HG03558 (cell line): Measurements from ENCODE around the gene CBY2.
"Not testable (repeated sequence)": the region's sequence is repeated elsewhere in the genome, so short reads cannot be mapped to it uniquely, and the experiment has no call there.

Source experiments
- ATAC-seq: cut with Tn5 transposase; IDR thresholded peaks from one replicate; pipeline ENCODE4 v1.9.1; 2021; ENCODE audit warnings: moderate number of reproducible peaks; ENCODE audit not compliant: unreplicated experiment; ENCODE audit errors: extremely low read depth

The CBY2 gene, protein sequence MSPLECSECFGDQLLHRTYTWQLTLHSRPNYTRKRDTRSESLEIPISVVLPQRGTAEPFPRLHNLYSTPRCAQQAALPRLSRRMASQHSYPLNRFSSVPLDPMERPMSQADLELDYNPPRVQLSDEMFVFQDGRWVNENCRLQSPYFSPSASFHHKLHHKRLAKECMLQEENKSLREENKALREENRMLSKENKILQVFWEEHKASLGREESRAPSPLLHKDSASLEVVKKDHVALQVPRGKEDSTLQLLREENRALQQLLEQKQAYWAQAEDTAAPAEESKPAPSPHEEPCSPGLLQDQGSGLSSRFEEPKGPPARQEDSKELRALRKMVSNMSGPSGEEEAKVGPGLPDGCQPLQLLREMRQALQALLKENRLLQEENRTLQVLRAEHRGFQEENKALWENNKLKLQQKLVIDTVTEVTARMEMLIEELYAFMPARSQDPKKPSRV

DNA sequence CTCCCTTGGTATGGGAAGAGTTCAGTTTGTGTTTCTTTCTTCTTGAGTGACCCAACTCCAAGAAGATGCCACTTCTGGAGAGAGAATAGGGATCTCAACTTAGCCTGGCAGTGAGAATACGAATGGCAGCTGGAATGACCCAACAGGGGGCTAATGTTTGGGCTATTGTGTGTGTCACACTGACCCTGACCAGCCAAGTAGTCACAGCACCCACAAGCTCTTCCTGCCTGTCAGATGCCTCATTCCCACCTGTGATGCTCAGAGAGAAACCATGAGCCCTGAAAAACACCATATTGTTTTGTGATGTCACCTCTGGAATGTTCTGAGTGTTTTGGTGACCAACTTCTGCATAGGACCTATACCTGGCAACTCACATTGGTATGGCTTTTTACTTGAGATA, at the start of gene CBY2:
Gene CBY2 (plus strand): TSS at position 233 of the 400 bp plus-strand sequence. CDS start 71 bp downstream, at position 304.
- ATAC-seq: no peak

DNA sequence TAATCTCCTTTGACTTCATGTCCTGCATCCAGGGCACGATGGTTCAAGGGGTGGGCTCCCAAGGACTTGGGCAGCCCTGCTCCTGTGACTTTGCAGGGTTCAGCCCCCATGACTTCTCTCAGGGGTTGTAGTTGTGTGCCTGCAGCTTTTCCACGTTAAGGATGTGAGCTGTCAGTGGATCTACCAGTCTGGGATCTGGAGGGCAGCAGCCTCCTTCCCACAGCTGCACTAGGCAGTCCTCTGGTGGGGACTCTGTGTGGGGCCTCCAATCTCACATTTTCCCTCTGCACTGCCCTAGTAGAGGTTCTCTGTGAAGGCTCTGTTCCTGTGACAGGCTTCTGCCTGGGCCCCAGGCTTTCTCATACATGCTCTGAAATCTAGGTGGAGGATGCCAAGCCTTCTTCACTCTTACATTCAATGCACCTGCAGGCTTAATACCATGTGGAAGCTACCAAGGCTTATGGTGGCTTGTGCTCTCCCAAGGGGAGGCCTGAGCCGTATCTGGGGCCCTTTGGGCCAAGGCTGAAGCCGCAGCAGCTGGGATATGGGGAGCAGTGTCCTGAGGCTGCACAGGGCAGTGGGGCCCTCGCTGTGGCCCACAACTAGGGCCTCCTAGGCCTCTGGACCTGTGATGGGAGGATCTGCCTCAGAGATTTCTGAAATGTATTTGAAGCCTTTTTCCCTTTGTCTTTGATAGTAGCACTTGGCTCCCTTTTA, 47.3 kb upstream of the CBY2 start:
- ATAC-seq: no peak

DNA sequence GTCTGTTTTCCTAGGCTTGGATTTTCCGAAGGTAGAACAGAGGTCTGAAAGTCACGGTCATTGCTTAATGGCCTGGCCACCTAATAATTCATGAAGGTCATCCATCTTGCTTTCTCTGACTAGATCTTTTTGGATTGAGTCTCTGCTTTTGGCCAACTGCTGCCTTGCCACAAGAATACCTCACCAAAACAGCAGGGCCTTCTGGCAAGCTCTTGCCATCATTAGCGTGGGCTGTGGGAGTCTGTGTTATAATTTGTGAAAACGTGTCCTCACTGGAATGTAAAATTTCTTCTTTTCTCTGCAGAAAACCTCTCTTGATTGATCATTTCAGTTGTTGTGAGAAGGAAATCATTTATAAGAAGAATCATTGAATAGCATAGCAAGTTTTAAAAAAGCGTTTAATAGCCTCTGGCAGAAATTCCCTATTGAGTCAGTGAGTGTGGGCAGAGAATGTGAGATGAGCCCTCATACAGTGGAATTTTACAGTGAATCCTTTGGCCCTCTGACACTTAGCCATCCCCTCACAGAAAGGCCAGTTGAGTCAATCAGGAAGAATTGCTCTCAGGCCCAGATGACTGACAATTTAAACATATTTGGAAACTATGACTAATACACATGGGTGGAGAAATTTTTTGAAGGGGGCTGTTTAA, 43.4 kb upstream of the CBY2 start:
- ATAC-seq: no peak

DNA sequence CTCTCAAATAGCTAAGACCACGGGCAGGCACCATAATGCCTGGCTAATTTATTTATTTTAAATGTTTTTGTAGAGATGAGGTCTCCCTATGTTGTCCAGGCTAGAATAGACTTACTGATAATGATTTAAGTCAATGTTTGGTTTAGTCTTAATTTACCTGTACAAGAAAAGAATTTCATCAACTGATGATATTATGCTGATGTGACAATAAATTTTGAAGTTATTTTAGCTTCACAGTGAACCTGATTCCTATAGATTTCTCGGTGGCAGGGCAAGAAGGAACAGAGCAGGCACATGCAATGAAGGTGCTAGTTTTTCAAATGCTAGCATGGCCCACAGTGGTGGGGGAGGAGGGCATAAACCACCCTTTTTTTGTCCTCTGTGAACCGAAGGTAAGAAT, 42.6 kb upstream of the CBY2 start:
- ATAC-seq: no peak

DNA sequence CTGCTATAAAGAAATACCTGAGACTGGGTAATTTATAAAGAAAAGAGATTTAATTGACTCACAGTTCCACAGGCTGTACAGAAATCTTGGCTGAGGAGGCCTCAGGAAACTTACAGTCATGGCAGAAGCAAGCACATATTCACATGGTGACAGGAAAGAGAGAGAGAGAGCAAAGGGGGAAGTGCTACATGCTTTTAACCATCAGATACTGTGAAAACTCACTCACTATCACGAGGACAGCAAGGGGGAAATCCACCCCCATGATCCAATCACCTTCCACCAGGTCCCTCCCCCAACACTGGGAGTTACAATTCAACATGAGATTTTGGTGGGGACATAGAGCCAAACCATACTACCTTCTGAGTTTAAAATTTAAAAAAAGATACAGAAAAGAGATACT, 41.7 kb upstream of the CBY2 start:
- ATAC-seq: not testable (repeated sequence)

DNA sequence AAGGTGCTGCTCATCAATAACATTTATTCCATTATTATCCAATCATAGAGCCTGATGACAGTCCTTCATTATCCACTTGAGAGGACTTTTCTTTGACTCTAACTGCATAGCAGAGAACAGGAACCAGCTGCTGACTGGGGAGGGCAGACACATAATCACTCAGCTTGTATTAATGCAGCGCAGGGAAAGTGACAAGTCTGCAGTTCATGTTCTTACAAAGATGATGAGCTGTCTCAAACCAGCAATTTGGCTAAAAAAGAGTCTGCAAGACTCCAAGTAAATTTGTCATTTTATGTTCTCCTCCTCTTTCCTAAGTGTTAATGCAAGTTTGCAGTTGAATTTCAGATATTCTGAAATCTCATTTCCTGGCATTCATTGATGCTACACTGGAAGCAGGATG, 40.0 kb upstream of the CBY2 start:
- no peak for ATAC-seq

DNA sequence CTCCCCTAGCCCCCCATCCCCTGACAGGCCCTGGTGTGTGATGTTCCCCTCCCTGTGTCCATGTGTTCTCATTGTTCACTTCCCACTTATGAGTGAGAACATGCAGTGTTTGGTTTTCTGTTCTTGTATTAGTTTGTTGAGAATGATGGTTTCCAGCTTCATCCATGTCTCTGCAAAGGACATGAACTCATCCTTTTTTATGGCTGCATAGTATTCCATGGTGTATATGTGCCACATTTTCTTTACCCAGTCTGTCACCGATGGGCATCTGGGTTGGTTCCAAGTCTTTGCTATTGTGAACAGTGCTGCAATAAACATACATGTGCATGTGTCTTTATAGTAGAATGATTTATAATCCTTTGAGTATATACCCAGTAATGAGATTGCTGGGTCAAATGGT, 39.2 kb upstream of the CBY2 start:
- ATAC-seq: not testable (repeated sequence)

DNA sequence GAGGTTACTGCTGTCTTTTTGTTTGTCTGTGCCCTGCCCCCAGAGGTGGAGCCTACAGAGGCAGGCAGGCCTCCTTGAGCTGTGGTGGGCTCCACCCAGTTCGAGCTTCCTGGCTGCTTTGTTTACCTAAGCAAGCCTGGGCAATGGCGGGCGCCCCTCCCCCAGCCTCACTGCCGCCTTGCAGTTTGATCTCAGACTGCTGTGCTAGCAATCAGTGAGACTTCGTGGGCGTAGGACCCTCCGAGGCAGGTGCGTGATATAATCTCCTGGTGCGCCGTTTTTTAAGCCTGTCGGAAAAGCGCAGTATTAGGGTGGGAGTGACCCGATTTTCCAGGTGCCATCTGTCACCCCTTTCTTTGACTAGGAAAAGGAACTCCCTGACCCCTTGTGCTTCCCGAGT, 32.5 kb upstream of the CBY2 start:
- ATAC-seq: not testable (repeated sequence)

DNA sequence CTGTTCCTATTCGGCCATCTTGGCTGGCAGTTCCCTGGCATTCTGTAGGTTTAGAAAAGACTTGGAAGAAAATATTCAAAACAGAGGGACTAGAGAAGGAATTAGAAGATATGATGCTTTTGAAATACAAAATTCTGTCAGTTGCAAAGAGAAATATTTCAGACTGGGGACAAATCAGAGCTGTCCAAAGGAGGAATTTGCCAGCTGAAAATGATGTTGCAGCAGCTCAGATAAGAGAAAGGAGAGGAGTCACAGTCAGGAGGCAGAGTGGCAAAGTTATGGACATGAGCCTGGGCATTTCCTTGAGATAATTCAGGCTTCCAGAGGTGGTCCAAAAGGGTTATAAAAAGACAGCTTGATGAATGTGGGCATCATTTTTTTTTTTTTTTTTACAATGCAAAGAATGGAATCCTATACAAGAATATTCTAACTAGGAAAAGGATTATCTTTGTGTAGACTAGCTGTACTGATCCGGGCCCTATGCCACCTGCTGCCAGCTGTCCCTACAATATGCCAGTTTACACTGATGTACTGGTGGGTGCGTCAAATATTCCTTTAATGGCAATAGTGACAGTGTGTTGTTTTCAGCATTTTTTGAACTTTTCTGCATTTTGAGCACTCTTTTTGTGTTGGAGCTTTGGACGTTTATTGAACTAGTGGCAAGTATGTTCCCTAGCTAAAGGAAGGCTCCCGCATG, 31.8 kb upstream of the CBY2 start:
- ATAC-seq: no peak

DNA sequence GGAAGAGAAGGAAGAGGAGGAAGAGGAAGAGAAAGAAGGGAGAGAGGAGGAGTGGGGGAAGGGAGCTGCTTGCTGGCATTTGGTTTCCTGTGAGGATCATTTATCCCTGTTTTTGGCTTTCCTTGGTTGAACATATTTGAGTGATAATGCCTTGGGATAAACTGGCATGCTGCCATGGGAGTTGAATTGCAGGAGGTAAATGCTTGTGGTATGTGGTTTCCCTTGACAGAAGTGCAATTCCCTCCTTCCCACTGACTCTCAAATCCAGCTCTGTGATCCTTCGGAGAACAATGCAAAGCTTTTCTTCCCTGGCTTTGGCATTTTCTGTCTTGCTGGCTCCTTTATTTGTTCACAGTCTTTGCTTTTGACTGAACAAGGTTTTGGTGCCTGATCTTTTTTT, 27.2 kb upstream of the CBY2 start:
- ATAC-seq: no peak

DNA sequence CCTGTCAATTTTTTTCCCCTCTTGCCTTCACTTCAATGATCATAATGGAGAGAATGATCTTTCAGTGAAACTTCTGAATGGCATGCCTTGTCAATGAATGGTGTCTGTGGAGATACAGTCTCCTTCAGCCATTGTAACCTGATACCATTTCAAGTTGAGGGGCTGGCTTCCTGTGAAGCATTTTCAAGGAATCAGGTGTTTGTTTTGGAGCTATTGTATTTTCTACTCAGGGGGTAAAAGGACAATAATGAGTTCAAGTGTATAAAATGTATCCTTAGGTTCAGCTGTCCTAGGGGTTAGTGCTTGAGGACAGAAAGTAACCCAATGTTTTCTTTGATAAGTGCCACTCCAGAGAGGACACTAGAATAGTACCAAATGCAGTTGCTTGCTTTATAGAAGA, 23.8 kb upstream of the CBY2 start:
- no peak for ATAC-seq

DNA sequence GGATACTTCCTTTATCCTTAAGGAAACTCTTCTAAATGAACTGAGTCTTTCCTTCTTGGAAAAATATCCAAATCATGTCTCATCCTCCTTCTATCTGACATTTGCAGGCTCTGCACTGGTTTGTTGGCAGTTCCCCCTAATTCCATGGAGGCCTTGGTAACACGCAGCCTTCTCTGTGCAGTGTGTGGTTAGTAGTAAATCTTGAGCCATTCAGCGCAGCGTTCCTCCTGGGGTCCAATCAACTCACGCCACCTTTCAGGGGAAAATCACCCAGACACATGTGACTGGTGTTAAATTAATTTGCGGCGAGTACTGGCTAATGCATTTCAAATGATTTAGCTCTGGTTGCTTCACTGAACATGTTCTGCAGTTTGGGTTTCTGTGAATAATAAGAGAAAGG, 21.0 kb upstream of the CBY2 start:
- no peak for ATAC-seq

DNA sequence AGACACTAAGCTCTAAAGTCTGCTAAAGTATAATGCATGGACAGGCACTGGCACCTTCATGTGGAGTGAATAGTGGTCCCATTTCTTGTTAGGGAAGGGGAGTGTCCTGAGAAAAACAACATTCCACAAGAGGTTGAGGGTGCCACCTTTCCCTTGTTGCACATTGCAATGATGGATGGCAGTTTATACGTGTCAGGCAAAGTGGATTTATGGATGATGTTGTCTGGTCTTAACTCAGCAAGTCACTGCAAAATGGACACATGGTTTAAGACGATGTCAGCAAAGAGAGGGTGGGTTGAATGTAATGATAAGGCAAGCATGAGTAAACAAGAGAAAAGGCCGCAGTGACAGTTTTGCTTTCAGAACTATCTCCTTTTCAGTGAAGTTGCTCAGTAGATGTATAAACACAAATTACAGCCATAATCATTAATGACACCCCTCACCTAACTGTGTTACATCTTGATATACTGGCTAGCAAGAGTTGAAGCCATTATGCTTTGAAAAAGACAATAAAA, 19.6 kb upstream of the CBY2 start:
- ATAC-seq: no peak

DNA sequence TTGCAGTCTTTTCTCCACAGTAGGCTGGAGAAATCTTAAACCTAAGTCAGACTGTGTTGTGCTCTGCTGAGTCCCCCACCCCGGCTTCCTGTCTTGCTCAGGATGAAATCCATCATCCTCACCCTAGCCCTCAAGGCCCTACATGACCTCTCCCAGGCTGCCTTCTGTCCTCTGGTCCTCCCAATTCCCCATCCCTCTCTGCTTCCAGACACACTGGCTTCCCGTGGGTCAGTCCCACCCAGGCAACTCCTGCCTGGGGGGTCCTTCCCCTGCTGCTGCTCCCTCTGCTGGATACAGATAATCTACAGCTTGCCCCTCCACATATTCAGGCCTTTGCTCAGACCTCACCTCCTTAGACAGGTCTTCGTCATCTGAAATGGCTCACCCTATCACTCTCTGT, 18.4 kb upstream of the CBY2 start:
- ATAC-seq: no peak

DNA sequence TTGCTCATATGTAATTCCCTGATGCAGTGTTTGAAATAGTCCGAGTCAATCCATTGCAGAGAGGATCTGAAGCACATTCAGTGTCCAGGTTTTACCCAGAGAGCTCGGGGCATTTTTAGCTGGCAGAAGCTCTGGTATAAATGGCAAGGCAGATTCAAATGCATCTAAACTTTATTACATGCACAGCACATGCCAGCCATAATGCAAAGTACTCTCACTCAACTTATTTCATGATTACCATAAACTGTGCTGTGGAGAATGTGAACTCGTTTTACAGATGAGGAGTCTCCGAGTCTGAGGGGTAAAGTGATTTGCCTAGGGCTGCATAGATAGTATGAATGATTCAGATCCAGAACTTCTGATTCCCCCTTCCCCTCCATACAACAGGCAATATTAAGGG, 13.5 kb upstream of the CBY2 start:
- no peak for ATAC-seq

DNA sequence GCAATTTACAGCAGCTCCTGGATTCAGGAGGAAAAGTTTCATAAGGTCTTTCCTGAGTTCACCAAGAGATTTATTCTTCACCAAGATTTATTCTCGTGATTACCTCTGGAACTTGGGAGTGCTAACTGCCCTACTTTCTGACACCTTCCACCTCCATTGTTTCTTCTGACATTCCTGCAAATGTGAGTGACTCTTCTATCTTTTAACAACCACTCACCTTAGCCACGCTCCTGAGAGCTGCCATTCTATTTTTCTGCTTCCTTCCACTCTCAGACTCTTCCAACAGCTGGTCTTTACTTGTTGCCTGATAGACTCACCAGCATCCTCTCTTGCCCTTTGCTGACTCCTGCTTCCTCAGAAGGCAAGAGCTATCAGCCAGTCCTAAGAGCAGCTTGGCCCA, 11.5 kb upstream of the CBY2 start:
- ATAC-seq: no peak

DNA sequence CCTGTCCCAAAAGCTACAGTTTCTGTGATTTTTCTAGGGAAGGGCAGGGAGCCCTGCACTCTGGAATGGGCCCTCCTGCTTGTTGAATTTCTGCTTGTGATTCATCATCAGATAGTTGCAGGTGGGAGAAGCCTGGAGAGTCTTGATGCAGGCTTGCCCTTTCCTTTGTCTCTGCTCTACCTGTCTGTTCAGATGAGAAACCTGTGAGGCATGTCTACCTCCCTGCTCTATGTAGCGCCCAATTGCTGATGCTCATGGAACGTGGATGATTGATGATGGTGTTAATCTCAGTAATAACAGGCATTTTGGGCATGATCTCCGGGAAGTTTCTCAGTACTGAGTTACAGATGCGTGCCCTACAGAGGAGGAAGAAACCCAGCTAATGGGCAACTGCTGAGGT, 10.9 kb upstream of the CBY2 start:
- no peak for ATAC-seq

DNA sequence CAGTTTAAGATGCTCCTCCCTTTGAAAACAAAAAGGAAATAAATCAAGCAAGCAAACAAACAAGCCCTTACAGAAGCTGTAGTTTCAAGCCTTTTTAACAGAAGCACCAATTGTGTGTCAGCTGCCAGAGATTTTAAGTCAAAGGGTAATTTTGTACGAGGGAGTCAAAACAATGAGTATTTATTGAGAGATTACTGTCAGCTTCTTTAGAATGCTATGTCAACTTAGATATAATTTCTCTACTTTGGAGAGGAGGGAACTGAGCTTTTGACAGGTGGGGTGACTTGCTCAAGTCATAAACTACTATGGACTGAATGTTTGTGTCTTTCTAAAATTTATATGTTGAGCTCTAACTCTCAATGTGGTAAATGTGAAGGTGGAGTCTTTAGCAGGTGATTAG, 10.5 kb upstream of the CBY2 start:
- ATAC-seq: no peak

DNA sequence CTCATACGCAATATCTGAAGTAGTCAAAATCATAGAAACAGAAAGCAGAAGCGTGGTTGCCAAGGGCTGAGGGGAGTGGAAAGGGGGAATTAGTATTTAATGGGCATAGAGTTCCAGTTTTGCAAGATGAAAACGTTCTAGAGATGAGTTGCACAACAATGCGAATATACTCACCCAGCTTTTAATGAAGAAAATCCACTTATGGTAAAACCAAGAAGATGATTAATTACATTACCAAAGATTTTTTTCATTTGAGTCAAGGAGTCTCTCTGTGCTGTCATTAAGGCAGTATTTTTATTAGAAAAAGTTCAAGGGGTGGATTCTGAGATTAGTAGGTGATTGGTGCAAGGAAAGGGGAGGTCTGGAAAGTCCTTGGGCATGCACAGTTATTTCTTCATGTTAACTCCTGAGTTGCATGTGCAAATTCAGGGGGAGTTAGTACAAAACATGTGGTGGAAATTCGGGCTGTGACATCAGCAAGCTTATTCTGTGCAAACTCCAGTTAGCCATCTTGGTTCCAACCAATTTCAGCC, 6.9 kb upstream of the CBY2 start:
- peak; percentile 57 for ATAC-seq

DNA sequence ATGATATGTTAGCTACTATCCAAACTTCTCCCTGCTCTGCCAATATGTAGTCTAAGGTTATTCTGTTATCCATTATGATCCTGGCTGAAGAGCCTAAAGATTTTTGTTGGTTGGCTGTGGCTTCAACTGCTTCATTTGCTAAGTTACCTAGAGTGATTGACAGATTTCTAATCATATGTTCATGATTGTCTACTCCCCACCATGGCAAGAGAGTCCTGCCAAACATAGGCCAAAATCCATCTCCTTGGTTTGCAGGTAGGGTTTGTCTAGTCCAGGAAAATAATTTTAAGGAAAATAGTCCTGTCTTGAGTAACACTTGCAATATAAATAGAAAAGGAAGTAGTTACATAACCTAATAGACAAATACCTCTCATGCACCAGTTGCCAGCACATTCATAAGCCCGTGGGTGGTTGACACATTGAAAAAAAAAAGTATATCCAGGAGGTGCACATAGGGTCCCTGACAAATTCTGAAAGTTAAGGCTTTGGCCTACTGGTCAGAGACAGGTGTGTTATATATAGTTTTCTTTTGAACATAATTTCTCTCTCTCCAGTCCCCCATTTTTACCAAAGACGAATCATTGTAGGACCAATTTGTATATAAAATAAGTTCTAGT, 5.4 kb upstream of the CBY2 start:
- no peak for ATAC-seq
